Measurements from ENCODE around the gene CCS. TPM values are rescaled to one million over a fixed set of nuclear protein-coding genes. Genes with fewer than 3 reads are reported as not detected.

Gene CCS
- total RNA-seq, 2 donors from 2014 or later: 23.2 to 33.0 TPM

Other genes with a start within 250 kb of the CCS start
- gene BRMS1, start 248.1 kb upstream of the CCS start, total RNA-seq: 10 to 100 TPM; 32.1 to 33.5 TPM
- 1 to 10 TPM; 6.5 to 8.9 TPM for gene B4GAT1, start 245.6 kb upstream of the CCS start, total RNA-seq
- 10 to 100 TPM in 1 of 2 donors, 1 to 10 TPM in 1; 6.1 to 10.5 TPM for gene SLC29A2, start 221.4 kb upstream of the CCS start, total RNA-seq
- under 1 TPM; 0.09 to 0.47 TPM for gene NPAS4, start 172.2 kb upstream of the CCS start, total RNA-seq
- 100 to 1,000 TPM in 1 of 2 donors, 10 to 100 TPM in 1; 81.9 to 131 TPM for gene MRPL11, start 154.3 kb upstream of the CCS start, total RNA-seq
- gene PELI3, start 126.3 kb upstream of the CCS start, total RNA-seq: 1 to 10 TPM; 4.2 to 8.5 TPM
- 10 to 100 TPM; 60.4 to 96.4 TPM for gene DPP3, start 112.8 kb upstream of the CCS start, total RNA-seq
- 10 to 100 TPM in 1 of 2 donors, 1 to 10 TPM in 1; 9.1 to 17.5 TPM for gene BBS1, start 82.5 kb upstream of the CCS start, total RNA-seq
- gene ZDHHC24, start 47.1 kb upstream of the CCS start, total RNA-seq: 10 to 100 TPM; 14.0 to 15.4 TPM
- under 1 TPM; 0.31 to 0.57 TPM for gene ACTN3, start 46.3 kb upstream of the CCS start, total RNA-seq
- 10 to 100 TPM in 1 of 2 donors, 1 to 10 TPM in 1; 2.5 to 10.6 TPM for gene CTSF, start 24.6 kb upstream of the CCS start, total RNA-seq
- under 1 TPM; 0.19 to 0.50 TPM for gene CCDC87, start 122 bp upstream of the CCS start, total RNA-seq
- gene RBM14, start 23.4 kb downstream of the CCS start, total RNA-seq: 100 to 1,000 TPM; 147 to 182 TPM
- 100 to 1,000 TPM in 1 of 2 donors, 10 to 100 TPM in 1; 87.0 to 132 TPM for gene RBM4, start 45.5 kb downstream of the CCS start, total RNA-seq
- 10 to 100 TPM; 15.2 to 19.8 TPM for gene RBM4B, start 84.7 kb downstream of the CCS start, total RNA-seq
- 1 to 10 TPM; 1.4 to 1.8 TPM for gene SPTBN2, start 136.0 kb downstream of the CCS start, total RNA-seq